CD4-positive, CD25-positive, alpha-beta regulatory T cell (primary cell): ENCODE data around the gene GPNMB. TPM values are rescaled to one million over a fixed set of nuclear protein-coding genes. Genes with fewer than 3 reads are reported as not detected.

Source experiments
- ATAC-seq, 2 donors: fragments of 150-1000 bp; cut with Tn5 transposase; one replicate each; pipeline ENCODE4 v1.10.0; 2021; ENCODE audit warnings: low read depth in 2 of 2, moderate number of reproducible peaks in 2 of 2, moderate library complexity in 1 of 2
- DNase-seq, 3 donors: peaks; one replicate each; pipeline versions ENCODE4 v3.0.0 to v3.0.0-alpha.2; 2012 to 2022; ENCODE audit warnings: mixed read lengths in 1 of 3
- H3K27ac ChIP-seq: one replicate; pipeline ENCODE4 v1.7.0; 2013; ENCODE audit warnings: mild to moderate bottlenecking, low read length; ENCODE audit not compliant: insufficient read depth, poor library complexity, severe bottlenecking
- H3K27me3 ChIP-seq: one replicate; pipeline ENCODE4 v1.7.0; 2013; ENCODE audit warnings: low read length; ENCODE audit not compliant: control insufficient read depth, insufficient read depth
- H3K36me3 ChIP-seq: one replicate; pipeline ENCODE4 v1.7.0; 2013; ENCODE audit warnings: mild to moderate bottlenecking, low read length, moderate library complexity; ENCODE audit not compliant: control insufficient read depth, insufficient read depth
- H3K4me1 ChIP-seq: 2 replicates; pipeline ENCODE4 v1.7.0; 2013; ENCODE audit warnings: mild to moderate bottlenecking, low read length; ENCODE audit not compliant: insufficient read depth, control insufficient read depth, poor library complexity, severe bottlenecking
- H3K4me3 ChIP-seq: one replicate; pipeline ENCODE4 v1.7.0; 2013; ENCODE audit warnings: low read depth, mild to moderate bottlenecking, low read length, moderate library complexity
- H3K9me3 ChIP-seq, 2 experiments: 1 replicate in 1 of 2; 2 replicates in 1 of 2; pipeline ENCODE4 v1.7.0; 2013; ENCODE audit warnings: low read length in 2 of 2, mild to moderate bottlenecking in 1 of 2, moderate library complexity in 1 of 2; ENCODE audit not compliant: control insufficient read depth in 2 of 2
- H3K27ac Mint-ChIP-seq, 3 donors: one replicate each; pipeline ENCODE4 v1.8.0; 2020 to 2022; ENCODE audit warnings: mild to moderate bottlenecking in 3 of 3, mixed read lengths in 3 of 3, moderate library complexity in 2 of 3
- H3K27me3 Mint-ChIP-seq: one replicate; pipeline ENCODE4 v1.8.0; 2022; ENCODE audit warnings: mild to moderate bottlenecking, mixed read lengths
- H3K36me3 Mint-ChIP-seq: one replicate; pipeline ENCODE4 v1.8.0; 2020; ENCODE audit warnings: mixed read lengths
- H3K4me1 Mint-ChIP-seq, 4 donors: one replicate each; pipeline ENCODE4 v1.8.0; 2020 to 2022; ENCODE audit warnings: mixed read lengths in 4 of 4, mild to moderate bottlenecking in 1 of 4
- H3K4me3 Mint-ChIP-seq, 4 donors: one replicate each; pipeline ENCODE4 v1.8.0; 2020 to 2022; ENCODE audit warnings: mild to moderate bottlenecking in 4 of 4, mixed read lengths in 4 of 4, moderate library complexity in 3 of 4
- H3K9me3 Mint-ChIP-seq, 7 donors: one replicate each; pipeline ENCODE4 v1.8.0; 2020 to 2022; ENCODE audit warnings: mixed read lengths in 7 of 7, mild to moderate bottlenecking in 3 of 7, moderate library complexity in 2 of 7
- polyA plus RNA-seq, 4 donors: library from polyadenylated mRNA; unstranded; fragments of 300-500 nt; fragmentation: Illumina TruSeq; gene quantifications; one replicate each; pipeline ENCODE4 v1.2.3, GENCODE V29; 2021
- total RNA-seq: library from RNA; stranded (reverse); gene quantifications from one replicate; pipeline ENCODE4 v1.2.3, GENCODE V29; 2022

The GPNMB gene
- total and polyA plus RNA-seq, 5 donors from 2014 or later, result 0.66 TPM; not detected in 4

GRCh38 chr7:23242321-23242720, 4.3 kb upstream of the GPNMB start:
- H3K27ac ChIP-seq, result no peak overlapping the region
- peaks cover 20% of the 10 kb centered on the region for H3K27me3 ChIP-seq
- peaks cover 40% of the 10 kb centered on the region for H3K27me3 Mint-ChIP-seq
- no peaks in the 10 kb centered on the region for H3K36me3 ChIP-seq
- no peak overlapping the region for H3K4me3 ChIP-seq
- no peaks in the 10 kb centered on the region for H3K9me3 ChIP-seq
- no peak overlapping the region for H3K27ac Mint-ChIP-seq
- H3K4me1 Mint-ChIP-seq, result no peaks in the 10 kb centered on the region
- no peaks in the 10 kb centered on the region for H3K4me1 ChIP-seq
- H3K9me3 Mint-ChIP-seq, result no peaks in the 10 kb centered on the region
- no peaks in the 10 kb centered on the region for H3K36me3 Mint-ChIP-seq
- no peak for ATAC-seq
- no peak overlapping the region for H3K4me3 Mint-ChIP-seq
- no peak for DNase-seq

GRCh38 chr7:23242935-23243334, 3.6 kb upstream of the GPNMB start:
- H3K4me3 Mint-ChIP-seq, result no peak overlapping the region
- H3K4me1 ChIP-seq, result no peaks in the 10 kb centered on the region
- H3K27me3 Mint-ChIP-seq, result peaks cover 40% of the 10 kb centered on the region

GRCh38 chr7:23247046-23247602, 549 bp downstream of the GPNMB start:
- H3K27me3 Mint-ChIP-seq, result peaks cover 76% of the 10 kb centered on the region
- DNase-seq (no peak), ATAC-seq (no peak)
- Histone ChIP-seq H3K36me3 (no peaks in the 10 kb centered on the region), H3K4me3 (no peak overlapping the region), H3K27me3 (peaks cover 30% of the 10 kb centered on the region), H3K4me1 (no peaks in the 10 kb centered on the region), H3K9me3 (no peaks in the 10 kb centered on the region), H3K27ac (no peak overlapping the region)
- peaks cover 0 to 3% (median 0%) of the 10 kb centered on the region in 4 donors for H3K4me1 Mint-ChIP-seq
- H3K36me3 Mint-ChIP-seq, result no peaks in the 10 kb centered on the region
- H3K27ac Mint-ChIP-seq, result no peak overlapping the region
- no peak overlapping the region for H3K4me3 Mint-ChIP-seq
- peaks cover 0 to 11% (median 2%) of the 10 kb centered on the region in 7 donors for H3K9me3 Mint-ChIP-seq

More at GRCh38 chr7:23242935-23243334, 3.6 kb upstream of the GPNMB start:
- Histone ChIP-seq H3K27ac (no peak overlapping the region), H3K9me3 (no peaks in the 10 kb centered on the region), H3K27me3 (peaks cover 21% of the 10 kb centered on the region), H3K36me3 (no peaks in the 10 kb centered on the region), H3K4me3 (no peak overlapping the region)
- DNase-seq, result no peak
- ATAC-seq, result no peak
- H3K4me1 Mint-ChIP-seq, result peaks cover 0 to under 1% (median 0%) of the 10 kb centered on the region in 4 donors
- H3K27ac Mint-ChIP-seq, result no peak overlapping the region
- peaks cover 0 to 1% (median 0%) of the 10 kb centered on the region in 7 donors for H3K9me3 Mint-ChIP-seq
- H3K36me3 Mint-ChIP-seq, result no peaks in the 10 kb centered on the region

- H3K4me3 Mint-ChIP-seq, result no peak overlapping the region
Measured at GRCh38 chr7:23247603-23248335, 1.2 kb downstream of the GPNMB start.

GRCh38 chr7:23249486-23249885, 2.9 kb downstream of the GPNMB start:
- ATAC-seq (no peak), DNase-seq (no peak)
- H3K27me3 Mint-ChIP-seq, result peaks cover 84% of the 10 kb centered on the region
- no peak overlapping the region for H3K27ac Mint-ChIP-seq
- H3K9me3 ChIP-seq, result no peaks in the 10 kb centered on the region
- H3K4me3 Mint-ChIP-seq, result no peak overlapping the region
- no peaks in the 10 kb centered on the region for H3K36me3 Mint-ChIP-seq
- no peaks in the 10 kb centered on the region for H3K36me3 ChIP-seq
- H3K4me1 ChIP-seq, result no peaks in the 10 kb centered on the region
- H3K4me3 ChIP-seq, result no peak overlapping the region
- no peak overlapping the region for H3K27ac ChIP-seq
- peaks cover 39% of the 10 kb centered on the region for H3K27me3 ChIP-seq
- peaks cover 0 to 3% (median 0%) of the 10 kb centered on the region in 4 donors for H3K4me1 Mint-ChIP-seq
- peaks cover 0 to 15% (median 3%) of the 10 kb centered on the region in 7 donors for H3K9me3 Mint-ChIP-seq

More at GRCh38 chr7:23247603-23248335, 1.2 kb downstream of the GPNMB start:
- H3K27me3 ChIP-seq, result peaks cover 33% of the 10 kb centered on the region
- no peaks in the 10 kb centered on the region for H3K36me3 ChIP-seq
- peaks cover 79% of the 10 kb centered on the region for H3K27me3 Mint-ChIP-seq
- H3K4me3 ChIP-seq, result no peak overlapping the region
- H3K9me3 Mint-ChIP-seq, result peaks cover 0 to 15% (median 3%) of the 10 kb centered on the region in 7 donors
- DNase-seq, result no peak
- no peak for ATAC-seq
- no peaks in the 10 kb centered on the region for H3K36me3 Mint-ChIP-seq
- H3K9me3 ChIP-seq, result no peaks in the 10 kb centered on the region
- H3K27ac Mint-ChIP-seq, result no peak overlapping the region
- no peak overlapping the region for H3K27ac ChIP-seq
- peaks cover 0 to 3% (median 0%) of the 10 kb centered on the region in 4 donors for H3K4me1 Mint-ChIP-seq
- no peaks in the 10 kb centered on the region for H3K4me1 ChIP-seq

GRCh38 chr7:23254051-23254681, 7.6 kb downstream of the GPNMB start:
- no peaks in the 10 kb centered on the region for H3K4me1 Mint-ChIP-seq
- Histone ChIP-seq H3K27ac (no peak overlapping the region), H3K36me3 (no peaks in the 10 kb centered on the region), H3K27me3 (peaks cover 17% of the 10 kb centered on the region), H3K9me3 (no peaks in the 10 kb centered on the region), H3K4me1 (no peaks in the 10 kb centered on the region), H3K4me3 (no peak overlapping the region)
- H3K27ac Mint-ChIP-seq, result no peak overlapping the region
- DNase-seq (no peak), ATAC-seq (no peak)
- peaks cover 68% of the 10 kb centered on the region for H3K27me3 Mint-ChIP-seq
- no peak overlapping the region for H3K4me3 Mint-ChIP-seq
- H3K36me3 Mint-ChIP-seq, result no peaks in the 10 kb centered on the region
- H3K9me3 Mint-ChIP-seq, result peaks cover 0 to 15% (median 0%) of the 10 kb centered on the region in 7 donors

- H3K27ac ChIP-seq, result no peak overlapping the region
- Mint-ChIP-seq H3K4me1 (no peaks in the 10 kb centered on the region), H3K36me3 (no peaks in the 10 kb centered on the region), H3K27ac (no peak overlapping the region), H3K9me3 (peaks cover 0 to 8% (median under 1%) of the 10 kb centered on the region in 7 donors), H3K4me3 (no peak overlapping the region), H3K27me3 (peaks cover 42% of the 10 kb centered on the region)
- no peaks in the 10 kb centered on the region for H3K4me1 ChIP-seq
- no peaks in the 10 kb centered on the region for H3K9me3 ChIP-seq
- H3K27me3 ChIP-seq, result peaks cover 11% of the 10 kb centered on the region
- no peaks in the 10 kb centered on the region for H3K36me3 ChIP-seq
- H3K4me3 ChIP-seq, result no peak overlapping the region
- ATAC-seq (no peak), DNase-seq (no peak)
Measured at GRCh38 chr7:23256731-23257130, 10.2 kb downstream of the GPNMB start.
